Fibroblast of pulmonary artery (primary cell): ENCODE results near the gene ZNF135.

ENCODE experiments used
- DNase-seq: peaks from one replicate; pipeline ENCODE4 v3.0.0-alpha.2; 2010; ENCODE audit warnings: low read depth
- H3K4me3 ChIP-seq: replicated peaks from 2 replicates; pipeline ENCODE4 v1.5.1; 2011; ENCODE audit warnings: low read depth, mild to moderate bottlenecking, control low read depth, low read length, moderate library complexity
- TF ChIP-seq, protein P1 (sequence below): IDR thresholded peaks from 2 replicates; pipeline ENCODE4 v1.5.1; 2011; ENCODE audit warnings: mild to moderate bottlenecking, control low read depth, low read length, inconsistent platforms; ENCODE audit errors: missing control alignments

The ZNF135 gene

GRCh38 chr19:58045411-58046050 lies 13.6 kb upstream of the ZNF135 start:
- H3K4me3 ChIP-seq, result no peak overlapping the region
- TF ChIP-seq, protein P1, sequence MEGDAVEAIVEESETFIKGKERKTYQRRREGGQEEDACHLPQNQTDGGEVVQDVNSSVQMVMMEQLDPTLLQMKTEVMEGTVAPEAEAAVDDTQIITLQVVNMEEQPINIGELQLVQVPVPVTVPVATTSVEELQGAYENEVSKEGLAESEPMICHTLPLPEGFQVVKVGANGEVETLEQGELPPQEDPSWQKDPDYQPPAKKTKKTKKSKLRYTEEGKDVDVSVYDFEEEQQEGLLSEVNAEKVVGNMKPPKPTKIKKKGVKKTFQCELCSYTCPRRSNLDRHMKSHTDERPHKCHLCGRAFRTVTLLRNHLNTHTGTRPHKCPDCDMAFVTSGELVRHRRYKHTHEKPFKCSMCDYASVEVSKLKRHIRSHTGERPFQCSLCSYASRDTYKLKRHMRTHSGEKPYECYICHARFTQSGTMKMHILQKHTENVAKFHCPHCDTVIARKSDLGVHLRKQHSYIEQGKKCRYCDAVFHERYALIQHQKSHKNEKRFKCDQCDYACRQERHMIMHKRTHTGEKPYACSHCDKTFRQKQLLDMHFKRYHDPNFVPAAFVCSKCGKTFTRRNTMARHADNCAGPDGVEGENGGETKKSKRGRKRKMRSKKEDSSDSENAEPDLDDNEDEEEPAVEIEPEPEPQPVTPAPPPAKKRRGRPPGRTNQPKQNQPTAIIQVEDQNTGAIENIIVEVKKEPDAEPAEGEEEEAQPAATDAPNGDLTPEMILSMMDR, result no peak
- no peak for DNase-seq

DNA sequence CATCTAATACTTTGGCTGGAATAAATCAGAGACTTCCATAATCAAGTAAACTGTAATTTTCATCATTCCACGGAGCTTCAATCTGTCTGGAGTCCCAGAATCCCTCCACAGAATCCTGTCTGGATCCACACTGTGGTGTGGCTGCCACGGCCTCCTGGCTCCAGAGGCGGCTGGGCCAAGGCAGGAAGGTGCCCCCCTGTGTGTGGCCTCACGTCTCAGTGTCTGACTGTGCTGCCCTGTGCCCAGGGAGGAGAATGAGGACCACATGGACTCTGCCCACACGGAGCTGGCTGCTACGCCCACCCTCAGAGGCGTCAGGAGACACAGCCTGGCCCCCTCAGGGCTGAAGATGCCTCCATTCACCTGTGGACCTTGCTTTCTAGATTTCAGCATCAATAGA lies 12.2 kb upstream of the ZNF135 start:
- TF ChIP-seq, protein P1, result no peak
- no peak overlapping the region for H3K4me3 ChIP-seq
- DNase-seq, result no peak

DNA sequence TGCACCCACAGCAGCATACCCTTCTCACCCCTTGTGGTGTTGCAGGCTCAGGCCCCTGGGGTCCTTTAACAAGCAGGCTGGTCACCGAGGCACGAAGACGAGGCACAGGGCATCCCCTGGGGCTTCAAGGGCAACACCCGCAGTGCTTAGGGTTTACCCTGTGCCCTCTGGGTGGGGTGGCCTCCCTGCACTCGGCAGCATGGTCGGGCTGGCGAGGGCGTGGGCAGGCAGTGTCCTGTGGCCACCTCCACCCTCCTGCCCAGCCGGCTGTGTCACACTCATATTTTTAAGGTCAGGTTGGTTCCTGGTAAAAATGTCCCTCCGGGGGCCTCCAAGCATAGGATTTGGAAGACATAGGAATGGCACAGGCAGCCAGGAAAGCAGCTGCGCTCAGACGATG lies 11.4 kb upstream of the ZNF135 start:
- no peak overlapping the region for H3K4me3 ChIP-seq
- DNase-seq, result no peak
- TF ChIP-seq, protein P1, result no peak

- H3K4me3 ChIP-seq, result no peak overlapping the region
- TF ChIP-seq, protein P1, result no peak
- DNase-seq, result no peak
These were observed 6.8 kb upstream of the ZNF135 start for GRCh38 chr19:58052256-58052655.

- DNase-seq, result no peak
- TF ChIP-seq, protein P1, result no peak
- H3K4me3 ChIP-seq, result no peak overlapping the region
These were observed 5.5 kb upstream of the ZNF135 start for GRCh38 chr19:58053480-58054156.

DNA sequence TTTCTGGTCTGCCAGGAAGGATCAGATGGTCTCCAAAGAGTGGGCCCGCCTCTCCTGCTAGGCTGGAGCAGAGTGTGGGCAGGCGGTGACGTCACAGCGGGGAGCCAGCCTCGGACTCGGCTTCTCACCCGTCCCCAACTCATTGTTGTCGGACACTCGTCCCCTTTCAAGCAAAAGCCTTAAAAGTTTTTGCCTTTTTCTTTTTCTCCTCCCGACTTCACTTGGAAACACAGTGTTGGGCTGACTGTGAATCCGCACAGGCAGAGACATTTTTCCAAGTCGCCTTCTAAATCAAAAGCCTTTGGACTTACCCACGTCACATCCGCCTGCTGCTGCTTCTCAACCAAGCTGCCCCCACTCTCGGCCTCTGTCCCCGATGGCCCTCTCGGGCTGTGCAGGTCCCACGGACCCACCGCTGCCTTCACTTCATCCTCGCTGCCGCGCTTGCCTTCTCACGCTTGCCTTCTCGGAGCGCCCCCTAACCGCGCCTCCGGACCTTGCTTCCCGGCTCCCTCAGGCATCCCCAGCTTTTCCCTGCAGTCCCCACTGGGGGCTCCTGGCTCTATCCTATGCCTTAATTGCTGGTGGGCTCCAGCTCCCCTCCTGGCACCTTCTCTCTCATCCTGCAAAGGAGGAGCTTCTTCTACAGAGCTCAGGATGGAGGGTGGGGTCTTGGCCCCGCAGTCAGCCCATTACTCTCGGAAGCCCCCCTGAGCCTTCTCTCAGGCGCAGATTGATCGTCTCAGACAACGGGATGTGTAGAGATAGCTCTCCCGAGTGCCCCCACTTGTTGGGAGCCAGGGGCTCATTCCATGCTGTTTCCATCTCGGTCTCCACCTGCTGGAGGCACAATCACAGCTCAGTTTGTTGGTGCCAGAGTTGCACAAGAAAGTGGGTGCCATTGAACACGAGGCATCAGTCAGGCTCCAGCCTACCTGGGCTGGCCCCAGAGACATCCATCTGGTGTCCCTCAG lies 3.9 kb upstream of the ZNF135 start:
- DNase-seq, result peak; percentile 12
- TF ChIP-seq, protein P1, result no peak
- peak overlapping the region; percentile 14 for H3K4me3 ChIP-seq
